Coronary artery (tissue), 2 donors: ENCODE measurements around the gene CEP68.

Experiments
- DNase-seq: peaks from one replicate; pipeline ENCODE4 v3.0.0-alpha.2; 2017; ENCODE audit warnings: low spot score
- H3K27ac ChIP-seq, 2 donors: fragments of 200-600 bp; sonication (generic); one replicate each; pipeline ENCODE4 v1.5.1; 2016 to 2019
- H3K4me3 ChIP-seq: fragments of 200-600 bp; sonication (generic); 2 replicates; pipeline ENCODE4 v1.5.1; 2016; ENCODE audit warnings: mild to moderate bottlenecking, moderate library complexity
- TF ChIP-seq, protein P1 (sequence below): fragments of 200-600 bp; sonication (generic); IDR thresholded peaks from one replicate; pipeline ENCODE4 v1.5.1; 2019; ENCODE audit warnings: antibody characterized with exemption

Gene CEP68

DNA sequence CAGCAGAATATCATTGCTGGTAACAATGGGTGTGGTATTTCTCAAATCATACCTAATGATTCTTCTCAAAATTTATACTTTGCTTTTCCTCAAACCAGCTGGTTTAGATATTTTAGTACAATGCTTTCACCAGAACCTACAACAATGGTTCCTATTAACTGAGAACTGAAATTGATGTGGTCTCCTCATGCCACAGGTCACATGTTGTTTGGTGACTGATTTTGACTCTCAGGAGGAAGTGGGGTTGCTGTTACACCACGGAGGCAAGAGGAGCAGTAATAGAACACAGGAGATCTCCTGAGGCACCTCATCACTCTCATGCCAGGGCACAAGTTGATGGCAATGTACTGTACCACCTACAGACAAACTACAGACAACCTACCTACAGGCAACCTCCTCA is 3.0 kb upstream of the CEP68 start:
- no peak for DNase-seq
- Histone ChIP-seq H3K27ac (no peak overlapping the region), H3K4me3 (no peak overlapping the region)
- TF ChIP-seq, protein P1, sequence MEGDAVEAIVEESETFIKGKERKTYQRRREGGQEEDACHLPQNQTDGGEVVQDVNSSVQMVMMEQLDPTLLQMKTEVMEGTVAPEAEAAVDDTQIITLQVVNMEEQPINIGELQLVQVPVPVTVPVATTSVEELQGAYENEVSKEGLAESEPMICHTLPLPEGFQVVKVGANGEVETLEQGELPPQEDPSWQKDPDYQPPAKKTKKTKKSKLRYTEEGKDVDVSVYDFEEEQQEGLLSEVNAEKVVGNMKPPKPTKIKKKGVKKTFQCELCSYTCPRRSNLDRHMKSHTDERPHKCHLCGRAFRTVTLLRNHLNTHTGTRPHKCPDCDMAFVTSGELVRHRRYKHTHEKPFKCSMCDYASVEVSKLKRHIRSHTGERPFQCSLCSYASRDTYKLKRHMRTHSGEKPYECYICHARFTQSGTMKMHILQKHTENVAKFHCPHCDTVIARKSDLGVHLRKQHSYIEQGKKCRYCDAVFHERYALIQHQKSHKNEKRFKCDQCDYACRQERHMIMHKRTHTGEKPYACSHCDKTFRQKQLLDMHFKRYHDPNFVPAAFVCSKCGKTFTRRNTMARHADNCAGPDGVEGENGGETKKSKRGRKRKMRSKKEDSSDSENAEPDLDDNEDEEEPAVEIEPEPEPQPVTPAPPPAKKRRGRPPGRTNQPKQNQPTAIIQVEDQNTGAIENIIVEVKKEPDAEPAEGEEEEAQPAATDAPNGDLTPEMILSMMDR, result no peak

DNA sequence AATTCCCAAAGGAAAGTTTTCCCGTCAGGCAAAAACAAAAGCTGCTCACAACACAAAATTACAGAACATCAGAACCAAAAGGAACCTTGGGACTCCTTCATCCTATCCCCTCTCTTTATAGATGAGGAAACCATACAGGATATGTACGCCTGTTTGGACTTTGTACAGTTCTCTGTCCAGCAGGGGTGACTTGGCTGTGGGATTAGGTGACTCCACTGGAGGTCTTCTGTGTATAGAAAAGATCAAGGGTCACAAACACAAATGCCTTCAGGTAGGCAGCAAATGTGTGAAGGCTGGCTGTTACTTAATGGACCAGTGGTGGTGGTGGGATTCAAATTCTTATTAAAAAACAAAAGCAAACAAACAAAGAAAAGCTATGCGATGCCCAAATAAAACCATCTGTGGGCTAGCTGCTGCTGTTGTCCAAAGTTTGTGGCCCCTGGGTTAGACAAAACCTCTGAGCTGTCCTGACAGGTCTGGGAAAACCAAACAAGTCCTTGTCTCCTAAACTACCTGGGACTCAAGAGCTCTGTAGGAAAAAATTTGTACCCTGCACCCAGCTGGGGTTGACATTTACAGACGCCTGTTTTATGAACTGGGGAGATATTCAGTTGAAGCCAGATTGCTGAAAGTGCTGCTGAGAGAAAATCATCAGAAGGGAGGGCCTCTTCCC is 1.3 kb upstream of the CEP68 start:
- DNase-seq, result no peak
- Histone ChIP-seq H3K4me3 (peak overlapping the region; percentile 95), H3K27ac (no peak overlapping the region)
- TF ChIP-seq, protein P1, result no peak

DNA sequence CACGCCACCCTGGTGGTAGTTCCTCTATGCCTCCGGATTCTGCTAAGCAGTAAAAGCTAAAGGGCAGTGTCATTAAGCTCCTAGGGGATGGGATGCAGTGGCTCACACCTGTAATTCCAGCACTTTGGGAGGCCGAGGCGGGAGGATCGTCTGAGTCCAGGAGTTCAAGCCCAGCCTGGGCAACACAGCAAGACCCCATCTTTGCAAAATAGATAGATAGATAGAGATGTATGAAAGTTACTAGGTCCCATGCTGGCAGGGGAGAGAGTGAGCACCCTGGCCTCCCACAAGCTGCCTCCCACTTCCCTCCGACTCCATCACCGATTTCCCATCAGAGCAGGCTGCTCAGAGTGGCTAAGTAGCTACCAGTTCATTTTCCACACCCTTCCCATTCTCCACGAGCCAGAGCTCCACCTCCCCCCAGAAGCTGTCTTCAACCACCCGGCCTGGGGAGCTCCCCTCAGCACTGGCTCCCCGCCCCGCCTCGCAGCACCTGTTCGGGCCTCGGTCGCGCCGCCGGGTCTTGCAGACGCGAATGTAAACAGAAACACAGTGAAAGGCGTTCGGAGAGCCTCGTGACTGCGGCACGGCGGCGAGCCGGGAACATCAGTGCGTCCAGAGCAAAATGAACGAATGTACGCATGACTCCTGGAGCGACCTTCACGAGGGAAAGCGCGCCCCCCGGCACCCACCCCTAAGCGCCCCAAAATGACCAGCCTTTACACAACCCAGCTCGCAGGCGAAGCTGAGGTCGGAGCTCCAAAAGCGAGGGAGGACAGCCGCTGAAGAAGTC is 598 bp upstream of the CEP68 start:
- H3K4me3 ChIP-seq, result peak overlapping the region; percentile 95
- peak; percentile 83 for DNase-seq
- TF ChIP-seq, protein P1, result no peak
- peak overlapping the region; percentile 57 to 90 for H3K27ac ChIP-seq

DNA sequence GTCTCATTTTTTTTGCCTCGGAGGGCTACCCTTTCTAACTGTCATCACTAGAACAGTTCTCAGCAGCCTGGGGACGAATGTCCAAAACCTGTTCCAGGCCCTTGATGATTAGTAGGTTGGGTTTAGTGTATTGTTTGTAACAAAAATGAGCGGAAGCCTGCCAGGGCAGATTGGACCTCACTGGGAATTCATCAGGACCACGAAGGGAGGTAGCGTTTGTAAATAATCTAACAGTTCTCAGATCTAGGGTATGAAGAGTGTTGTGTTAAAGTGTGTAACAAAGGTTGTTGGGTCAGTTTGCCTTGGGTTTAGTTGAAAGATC is 799 bp downstream of the CEP68 start:
- TF ChIP-seq, protein P1, result no peak
- peak overlapping the region; percentile 90 to 93 for H3K27ac ChIP-seq
- DNase-seq, result no peak
- H3K4me3 ChIP-seq, result peak overlapping the region; percentile 95

DNA sequence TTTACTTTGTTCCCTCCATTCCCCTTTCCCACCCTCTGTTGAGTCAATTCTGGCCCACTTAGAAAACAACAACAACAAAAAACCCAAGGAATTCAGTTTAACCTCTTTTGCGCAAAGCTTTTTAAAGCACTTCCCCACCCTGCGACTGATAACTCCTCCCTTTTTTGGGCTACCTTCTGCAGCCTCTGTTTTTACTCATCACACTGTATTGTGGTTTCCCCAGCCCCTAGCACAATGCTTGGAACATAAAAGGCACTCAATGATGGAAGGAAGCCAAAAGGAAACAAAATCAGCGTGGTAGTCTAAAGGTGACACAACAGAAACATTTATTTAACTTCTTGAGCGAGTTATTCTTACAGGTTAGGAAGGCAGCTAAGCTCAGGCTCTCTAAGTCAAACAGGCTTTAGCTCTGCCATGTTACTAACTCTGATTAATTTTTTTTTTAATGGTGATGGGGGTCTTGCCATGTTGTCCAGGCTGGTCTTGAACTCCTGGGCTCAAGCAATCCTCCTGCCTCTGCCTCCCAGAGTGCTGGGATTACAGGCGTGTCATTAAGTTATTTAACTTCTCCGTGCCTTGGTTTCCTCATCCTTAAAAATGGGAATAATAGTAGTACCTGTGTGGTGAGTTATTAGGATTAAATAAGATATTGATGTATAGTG is 1.3 kb downstream of the CEP68 start:
- Histone ChIP-seq H3K27ac (peak overlapping the region; percentile 90 to 93), H3K4me3 (peak overlapping the region; percentile 95)
- no peak for DNase-seq
- TF ChIP-seq, protein P1, result no peak

DNA sequence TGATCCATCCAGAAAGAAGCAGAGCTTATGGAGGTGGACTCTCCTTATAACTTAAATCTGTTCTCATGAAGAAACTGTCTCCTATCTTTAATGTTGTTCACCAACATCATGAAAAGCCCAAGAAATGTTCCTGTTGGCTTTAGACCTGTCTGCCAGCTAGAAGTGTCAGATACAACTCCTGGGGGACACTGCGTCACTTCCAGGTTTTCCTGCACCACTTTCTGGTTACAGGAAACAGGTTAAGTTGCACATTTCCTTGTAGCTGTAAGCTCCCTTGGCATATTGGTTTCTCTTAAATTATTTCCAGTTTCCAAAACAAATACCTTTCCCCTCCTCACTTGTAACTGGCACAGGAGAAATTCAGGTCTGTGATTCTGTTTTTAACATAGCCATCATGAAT is 2.9 kb downstream of the CEP68 start:
- TF ChIP-seq, protein P1, result no peak
- no peak for DNase-seq
- peak overlapping the region in 1 of 2 donors; percentile 57 for H3K27ac ChIP-seq
- H3K4me3 ChIP-seq, result no peak overlapping the region
